Upper lobe of right lung (tissue), 1 donor: ENCODE data around the gene ATP13A1. TPM values are rescaled to one million over a fixed set of nuclear protein-coding genes. Genes with fewer than 3 reads are reported as not detected.
A peak's percentile ranks its signal among the peaks of the same experiment; 100 is the strongest.

Source experiments
- ATAC-seq: fragments of 200-7000 bp; cut with Tn5 transposase; one replicate; pipeline ENCODE4 v1.9.1; 2020; ENCODE audit warnings: mild to moderate bottlenecking, moderate library complexity
- DNase-seq: peaks from one replicate; pipeline ENCODE4 v3.0.0-alpha.2; 2020
- H3K27ac ChIP-seq: fragments of 200-600 bp; one replicate; pipeline ENCODE4 v1.8.0; 2022
- H3K27me3 ChIP-seq: fragments of 200-600 bp; one replicate; pipeline ENCODE4 v1.8.0; 2022; ENCODE audit warnings: mild to moderate bottlenecking
- H3K36me3 ChIP-seq: fragments of 200-600 bp; one replicate; pipeline ENCODE4 v1.8.0; 2022
- H3K4me1 ChIP-seq: fragments of 200-600 bp; one replicate; pipeline ENCODE4 v1.8.0; 2022
- H3K4me3 ChIP-seq: fragments of 200-600 bp; one replicate; pipeline ENCODE4 v1.8.0; 2022; ENCODE audit warnings: mild to moderate bottlenecking
- H3K9me3 ChIP-seq: fragments of 200-600 bp; one replicate; pipeline ENCODE4 v1.8.0; 2022
- CTCF ChIP-seq: fragments of 200-600 bp; IDR thresholded peaks from one replicate; pipeline ENCODE4 v1.8.0; 2022; ENCODE audit warnings: antibody characterized with exemption
- intact Hi-C: fragments of 100-400 bp; cut with DNase I; formaldehyde crosslinking; loops from one replicate; pipeline ENCODE4 v1.11.0; 2022
- total RNA-seq: library from RNA; stranded (reverse); fragmentation: NEBNext Ultra II Directional; extraction: Animal tissue kit (Norgen Biotek cat#: 25700); gene quantifications from one replicate; pipeline ENCODE4 v1.2.1, GENCODE V29; 2021
- donor health status: DM: no; HTN: yes; CAD: no; lungs with severe emphysema.

Gene ATP13A1
- total RNA-seq, 1 donor from 2014 or later: 55.5 TPM

- H3K27ac ChIP-seq: no peak overlapping the region
- H3K36me3 ChIP-seq: no peaks in the 10 kb centered on the region
- no peaks in the 10 kb centered on the region for H3K9me3 ChIP-seq
- no peak overlapping the region for H3K4me3 ChIP-seq
- H3K27me3 ChIP-seq: no peaks in the 10 kb centered on the region
- intact Hi-C loops: no loop called here
- no peaks in the 10 kb centered on the region for H3K4me1 ChIP-seq
- no peak for TF ChIP-seq CTCF
- DNase-seq: no peak
- ATAC-seq: no peak
These were observed 39.4 kb downstream of the ATP13A1 start for GRCh38 chr19:19624032-19624570.

- H3K4me3 ChIP-seq: no peak overlapping the region
- no peak for ATAC-seq
- H3K4me1 ChIP-seq: no peaks in the 10 kb centered on the region
- no peaks in the 10 kb centered on the region for H3K9me3 ChIP-seq
- no peak overlapping the region for H3K27ac ChIP-seq
- H3K27me3 ChIP-seq: no peaks in the 10 kb centered on the region
- intact Hi-C loops: no loop called here
- DNase-seq: no peak
- no peaks in the 10 kb centered on the region for H3K36me3 ChIP-seq
- TF ChIP-seq CTCF: no peak
These were observed 40.1 kb downstream of the ATP13A1 start for GRCh38 chr19:19623383-19623782.

GRCh38 chr19:19619849-19620210 lies 43.6 kb downstream of the ATP13A1 start:
- no peaks in the 10 kb centered on the region for H3K27me3 ChIP-seq
- DNase-seq (no peak), ATAC-seq (no peak)
- H3K9me3 ChIP-seq: no peaks in the 10 kb centered on the region
- TF ChIP-seq CTCF: no peak
- H3K36me3 ChIP-seq: no peaks in the 10 kb centered on the region
- intact Hi-C loops: no loop called here
- no peaks in the 10 kb centered on the region for H3K4me1 ChIP-seq
- no peak overlapping the region for H3K4me3 ChIP-seq
- no peak overlapping the region for H3K27ac ChIP-seq

- Histone ChIP-seq H3K4me3 (no peak overlapping the region), H3K36me3 (no peaks in the 10 kb centered on the region), H3K27ac (no peak overlapping the region), H3K4me1 (no peaks in the 10 kb centered on the region), H3K27me3 (no peaks in the 10 kb centered on the region), H3K9me3 (no peaks in the 10 kb centered on the region)
- no peak for TF ChIP-seq CTCF
- ATAC-seq: no peak
- no peak for DNase-seq
- intact Hi-C loops: no loop called here
These were observed 44.2 kb downstream of the ATP13A1 start for GRCh38 chr19:19619181-19619848.

GRCh38 chr19:19618219-19619051 lies 45.0 kb downstream of the ATP13A1 start, which contains the start of gene PBX4:
PBX4 (minus strand) TSS chr19:19618687; CDS start chr19:19618629, 58 bp downstream.
- H3K4me3 ChIP-seq: peak within 1 kb of the TSS; percentile 52
- ATAC-seq: peak; percentile 99
- no peaks in the 10 kb centered on the region for H3K9me3 ChIP-seq
- intact Hi-C loops: no loop called here
- TF ChIP-seq CTCF: no peak
- H3K36me3 ChIP-seq: no peaks in the 10 kb centered on the region
- no peaks in the 10 kb centered on the region for H3K27me3 ChIP-seq
- DNase-seq: peak; percentile 98
- H3K4me1 ChIP-seq: no peaks in the 10 kb centered on the region
- H3K27ac ChIP-seq: peak within 1 kb of the TSS; percentile 36
